NCI-H460 (cell line): Measurements from ENCODE around the gene CALY. TPM values are rescaled to one million over a fixed set of nuclear protein-coding genes. Genes with fewer than 3 reads are reported as not detected.

ENCODE experiments used
- DNase-seq: peaks from one replicate; pipeline ENCODE4 v3.0.0-alpha.2; 2016; ENCODE audit warnings: low read depth; ENCODE audit errors: extremely low read depth
- small RNA-seq, 2 experiments: library from RNA; depleted of rRNA; stranded (forward); fragments of <200 nt; gene quantifications; one replicate each; pipeline ENCODE3, GENCODE V24; 2014
- total RNA-seq: library from RNA; depleted of rRNA; stranded (reverse); fragments of >200 nt; shearing (Covaris generic); gene quantifications from 2 replicates; pipeline ENCODE4 v1.2.3, GENCODE V29; 2014; rRNA removed

CALY gene
- total RNA-seq, 1 experiment from 2014 or later, result 0.20 TPM

DNA sequence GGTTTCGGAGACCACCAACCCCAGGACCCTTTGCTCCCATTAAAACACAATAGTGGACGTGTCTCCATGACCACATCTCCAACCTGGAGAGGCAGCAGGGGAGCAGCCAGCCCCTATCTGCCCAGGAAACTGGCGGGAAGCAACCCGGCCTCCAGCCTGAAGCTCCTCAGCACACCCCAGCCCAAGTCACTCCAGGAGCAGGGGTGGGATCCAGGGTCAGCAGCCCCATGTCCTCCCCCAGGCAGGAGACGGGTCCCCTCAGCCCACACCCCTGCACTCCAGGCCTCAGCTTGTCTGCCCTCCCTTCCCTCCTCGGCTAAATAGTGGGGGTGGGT, 60.6 kb downstream of the CALY start:
- no peak for DNase-seq

GRCh38 chr10:133275684-133276092, 61.0 kb downstream of the CALY start:
- no peak for DNase-seq

- no peak for DNase-seq
Observed at GRCh38 chr10:133274751-133275683, 61.7 kb downstream of the CALY start.

Small RNA genes lying within 50 kb of the gene (small RNA-seq; reads per million reads assigned to genes)
- gene AL360181.4, result 0 reads per million in 2 experiments
- 0 reads per million in 2 experiments for gene BANF1P2
- 0.02 to 0.06 reads per million in 2 experiments for gene MIR3944

Other genes starting within 250 kb of the CALY start
- not detected in 2 replicates for gene ADGRA1, start 249.0 kb downstream of the CALY start, total RNA-seq
- gene KNDC1, start 176.7 kb downstream of the CALY start, total RNA-seq, result 0.09 and 1.1 TPM in 2 replicates
- not detected in 2 replicates for gene UTF1, start 106.7 kb downstream of the CALY start, total RNA-seq
- not detected in 2 replicates for gene VENTX, start 99.0 kb downstream of the CALY start, total RNA-seq
- 2.5 and 3.7 TPM in 2 replicates for gene ADAM8, start 60.0 kb downstream of the CALY start, total RNA-seq
- 52.9 and 55.9 TPM in 2 replicates for gene TUBGCP2, start 28.0 kb downstream of the CALY start, total RNA-seq
- gene ZNF511, start 28.0 kb downstream of the CALY start, total RNA-seq, result 50.4 and 56.6 TPM in 2 replicates
- gene PRAP1, start 10.5 kb upstream of the CALY start, total RNA-seq, result not detected in 2 replicates
- 5.0 and 7.2 TPM in 2 replicates for gene FUOM, start 21.1 kb upstream of the CALY start, total RNA-seq
- gene ECHS1, start 36.5 kb upstream of the CALY start, total RNA-seq, result 108 and 109 TPM in 2 replicates
- 1.1 and 1.6 TPM in 2 replicates for gene PAOX, start 42.4 kb upstream of the CALY start, total RNA-seq
- 16.6 and 27.1 TPM in 2 replicates for gene MTG1, start 57.3 kb upstream of the CALY start, total RNA-seq
- not detected in 2 replicates for gene SPRN, start 87.7 kb upstream of the CALY start, total RNA-seq
- gene SCART1, start 117.0 kb upstream of the CALY start, total RNA-seq, result 0.92 and 1.2 TPM in 2 replicates
- 1.4 and 1.6 TPM in 2 replicates for gene CYP2E1, start 190.5 kb upstream of the CALY start, total RNA-seq
- gene SYCE1, start 228.7 kb upstream of the CALY start, total RNA-seq, result not detected in 2 replicates